Measurements from ENCODE around the gene EIF2S1. TPM values are rescaled to one million over a fixed set of nuclear protein-coding genes. Genes with fewer than 3 reads are reported as not detected.

Gene EIF2S1
- total RNA-seq, 1 donor from 2014 or later = 193 TPM

DNA sequence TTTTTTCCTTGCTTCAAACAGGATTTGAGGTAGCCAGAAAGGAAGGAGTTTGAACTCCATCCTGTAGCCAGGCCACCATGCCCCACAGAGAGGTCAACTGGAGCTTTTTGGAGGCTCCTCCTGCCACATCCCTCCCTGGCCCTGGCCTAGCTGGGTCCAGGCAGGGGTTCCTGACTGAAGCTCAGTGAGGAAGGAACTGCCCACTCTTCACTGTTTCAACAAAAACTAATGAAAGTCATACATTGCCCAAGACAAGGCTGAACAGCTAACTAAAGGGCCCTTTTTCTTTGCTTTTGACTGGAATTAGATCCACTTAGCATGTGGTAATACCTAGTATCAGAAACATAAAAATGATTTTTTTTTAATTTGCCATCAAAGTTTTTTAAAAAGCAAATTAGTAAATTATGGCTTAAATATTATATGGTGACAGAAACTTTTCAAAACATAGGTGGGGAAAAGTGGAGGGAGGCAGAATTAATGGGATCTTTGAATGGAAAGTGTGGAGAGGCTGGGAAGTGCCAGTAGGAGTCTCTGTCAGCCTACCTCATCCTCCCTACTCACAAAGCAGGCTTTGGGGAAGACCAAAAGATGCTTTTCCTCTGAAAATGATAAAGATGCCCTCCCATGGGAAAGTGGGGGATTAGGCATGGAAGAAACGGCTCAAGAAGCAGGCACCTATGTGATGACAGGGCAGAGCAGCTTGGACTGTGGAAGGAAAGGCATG is 29.8 kb downstream of the EIF2S1 start:
- Histone ChIP-seq H3K4me2 (no peak overlapping the region), H3F3A (ENCODE audit: low read depth) (no peaks in the 10 kb centered on the region), H3K27ac (no peak overlapping the region), H3K79me2 (ENCODE audit: low read depth) (no peaks in the 10 kb centered on the region), H3K9me3 (ENCODE audit: low read depth) (no peaks in the 10 kb centered on the region), H3K27me3 (no peaks in the 10 kb centered on the region), H2AFZ (replicated peaks) (no peak overlapping the region), H3K9ac (no peak overlapping the region), H3K4me3 (no peak overlapping the region), H4K20me1 (ENCODE audit: low read depth) (no peaks in the 10 kb centered on the region), H3K4me1 (no peaks in the 10 kb centered on the region), H3K36me3 (no peaks in the 10 kb centered on the region)
- DNase-seq (ENCODE audit: low spot score) = no peak
- H3K4me1 Mint-ChIP-seq = peaks cover 2% of the 10 kb centered on the region
- peak overlapping the region; percentile 4 for H3K27ac Mint-ChIP-seq
- TF ChIP-seq EZH2phosphoT487 (IDR thresholded peaks at IDR 0.05) = no peak
- TF ChIP-seq EZH2 (IDR thresholded peaks at IDR 0.05) = no peak
- TF ChIP-seq, protein P1, sequence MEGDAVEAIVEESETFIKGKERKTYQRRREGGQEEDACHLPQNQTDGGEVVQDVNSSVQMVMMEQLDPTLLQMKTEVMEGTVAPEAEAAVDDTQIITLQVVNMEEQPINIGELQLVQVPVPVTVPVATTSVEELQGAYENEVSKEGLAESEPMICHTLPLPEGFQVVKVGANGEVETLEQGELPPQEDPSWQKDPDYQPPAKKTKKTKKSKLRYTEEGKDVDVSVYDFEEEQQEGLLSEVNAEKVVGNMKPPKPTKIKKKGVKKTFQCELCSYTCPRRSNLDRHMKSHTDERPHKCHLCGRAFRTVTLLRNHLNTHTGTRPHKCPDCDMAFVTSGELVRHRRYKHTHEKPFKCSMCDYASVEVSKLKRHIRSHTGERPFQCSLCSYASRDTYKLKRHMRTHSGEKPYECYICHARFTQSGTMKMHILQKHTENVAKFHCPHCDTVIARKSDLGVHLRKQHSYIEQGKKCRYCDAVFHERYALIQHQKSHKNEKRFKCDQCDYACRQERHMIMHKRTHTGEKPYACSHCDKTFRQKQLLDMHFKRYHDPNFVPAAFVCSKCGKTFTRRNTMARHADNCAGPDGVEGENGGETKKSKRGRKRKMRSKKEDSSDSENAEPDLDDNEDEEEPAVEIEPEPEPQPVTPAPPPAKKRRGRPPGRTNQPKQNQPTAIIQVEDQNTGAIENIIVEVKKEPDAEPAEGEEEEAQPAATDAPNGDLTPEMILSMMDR (IDR thresholded peaks at IDR 0.05) = peak; percentile 19
- peaks cover 3% of the 10 kb centered on the region for H3K36me3 Mint-ChIP-seq
- H3K9me3 Mint-ChIP-seq = no peaks in the 10 kb centered on the region
- H3K4me3 Mint-ChIP-seq = no peak overlapping the region
- H3K27me3 Mint-ChIP-seq (ENCODE audit: insufficient read depth, low read depth) = peaks cover 10% of the 10 kb centered on the region

DNA sequence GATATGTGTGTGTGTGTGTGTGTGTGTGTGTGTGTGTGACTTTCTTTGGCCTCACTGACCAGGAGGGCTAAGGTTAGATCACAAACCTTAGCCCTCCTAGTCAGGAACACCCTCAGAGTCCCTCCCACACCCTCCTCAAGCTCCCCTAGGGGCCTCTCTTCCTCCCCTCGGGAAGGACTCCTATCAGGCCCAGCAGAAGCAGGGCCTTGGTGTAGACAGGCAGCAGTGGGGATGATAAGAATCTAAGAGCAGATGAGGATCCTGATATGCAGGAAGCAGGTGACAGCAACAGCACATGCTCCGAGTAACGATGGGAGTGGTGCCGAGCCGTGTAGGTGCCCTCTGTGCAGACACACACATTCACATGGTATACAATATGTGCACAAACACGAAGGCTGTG is 31.1 kb downstream of the EIF2S1 start:
- H3K27ac Mint-ChIP-seq = no peak overlapping the region
- TF ChIP-seq EZH2 (IDR thresholded peaks at IDR 0.05) (no peak), EZH2phosphoT487 (IDR thresholded peaks at IDR 0.05) (no peak)
- TF ChIP-seq, protein P1 (IDR thresholded peaks at IDR 0.05) = no peak

GRCh38 chr14:67392123-67392522 is 32.0 kb downstream of the EIF2S1 start:
- no peak overlapping the region for H3K27ac Mint-ChIP-seq
- H3K4me3 ChIP-seq = no peak overlapping the region

More for the DNA sequence above, 31.1 kb downstream of the EIF2S1 start:
- H3K4me2 ChIP-seq = no peak overlapping the region
- no peak overlapping the region for H2AFZ ChIP-seq (replicated peaks)
- no peak overlapping the region for H3K9ac ChIP-seq
- no peaks in the 10 kb centered on the region for H3K9me3 ChIP-seq (ENCODE audit: low read depth)
- no peak overlapping the region for H3K4me3 Mint-ChIP-seq
- no peaks in the 10 kb centered on the region for H3K36me3 Mint-ChIP-seq
- H3K27me3 Mint-ChIP-seq (ENCODE audit: insufficient read depth, low read depth) = peaks cover 10% of the 10 kb centered on the region
- no peak for DNase-seq (ENCODE audit: low spot score)
- H3K27me3 ChIP-seq = no peaks in the 10 kb centered on the region
- H3F3A ChIP-seq (ENCODE audit: low read depth) = no peaks in the 10 kb centered on the region
- H4K20me1 ChIP-seq (ENCODE audit: low read depth) = no peaks in the 10 kb centered on the region
- H3K4me1 Mint-ChIP-seq = peaks cover 5% of the 10 kb centered on the region
- H3K79me2 ChIP-seq (ENCODE audit: low read depth) = no peaks in the 10 kb centered on the region
- no peak overlapping the region for H3K27ac ChIP-seq
- no peaks in the 10 kb centered on the region for H3K36me3 ChIP-seq
- H3K4me3 ChIP-seq = no peak overlapping the region
- H3K9me3 Mint-ChIP-seq = no peaks in the 10 kb centered on the region
- H3K4me1 ChIP-seq = no peaks in the 10 kb centered on the region

More at GRCh38 chr14:67392123-67392522, 32.0 kb downstream of the EIF2S1 start:
- no peaks in the 10 kb centered on the region for H4K20me1 ChIP-seq (ENCODE audit: low read depth)
- H3K4me3 Mint-ChIP-seq = no peak overlapping the region
- no peaks in the 10 kb centered on the region for H3K9me3 Mint-ChIP-seq
- peaks cover 9% of the 10 kb centered on the region for H3K4me1 Mint-ChIP-seq
- no peak for DNase-seq (ENCODE audit: low spot score)
- no peaks in the 10 kb centered on the region for H3K36me3 Mint-ChIP-seq
- no peaks in the 10 kb centered on the region for H3K27me3 ChIP-seq
- no peaks in the 10 kb centered on the region for H3K79me2 ChIP-seq (ENCODE audit: low read depth)
- H3K27ac ChIP-seq = no peak overlapping the region
- peaks cover 10% of the 10 kb centered on the region for H3K27me3 Mint-ChIP-seq (ENCODE audit: insufficient read depth, low read depth)
- no peaks in the 10 kb centered on the region for H3K9me3 ChIP-seq (ENCODE audit: low read depth)
- no peaks in the 10 kb centered on the region for H3K4me1 ChIP-seq
- no peaks in the 10 kb centered on the region for H3K36me3 ChIP-seq
- H3K4me2 ChIP-seq = no peak overlapping the region
- no peak overlapping the region for H2AFZ ChIP-seq (replicated peaks)
- no peak for TF ChIP-seq EZH2phosphoT487 (IDR thresholded peaks at IDR 0.05)
- TF ChIP-seq EZH2 (IDR thresholded peaks at IDR 0.05) = no peak
- TF ChIP-seq, protein P1 (IDR thresholded peaks at IDR 0.05) = no peak
- no peak overlapping the region for H3K9ac ChIP-seq
- H3F3A ChIP-seq (ENCODE audit: low read depth) = no peaks in the 10 kb centered on the region
